ENCODE results near the gene TBCD.

The TBCD gene

GRCh38 chr17:82949361-82949760 is 197.5 kb downstream of the TBCD start:
- Histone ChIP-seq H3K4me3 (ENCODE audit: insufficient read depth, low read length, poor library complexity, severe bottlenecking) (no peak overlapping the region), H3K79me2 (ENCODE audit: insufficient read depth, low read length) (no peaks in the 10 kb centered on the region), H3K36me3 (ENCODE audit: low read length) (peaks cover 12% of the 10 kb centered on the region), H3K9me2 (replicated peaks; ENCODE audit: insufficient read depth, low read length) (no peaks in the 10 kb centered on the region), H3K27ac (ENCODE audit: low read depth, low read length) (no peak overlapping the region), H3K27me3 (ENCODE audit: low read length) (no peaks in the 10 kb centered on the region), H3K9me3 (ENCODE audit: insufficient read depth, low read length) (peaks cover 19% of the 10 kb centered on the region), H4K20me1 (ENCODE audit: low read depth, low read length) (no peaks in the 10 kb centered on the region), H3F3A (ENCODE audit: insufficient read depth) (no peaks in the 10 kb centered on the region), H3K4me2 (ENCODE audit: low read depth, low read length, poor library complexity, severe bottlenecking) (no peak overlapping the region), H3K9ac (ENCODE audit: low read length) (no peak overlapping the region), H2AFZ (ENCODE audit: low read depth, low read length, severe bottlenecking) (no peak overlapping the region)
- TF ChIP-seq EZH2phosphoT487 (conservative IDR thresholded peaks at IDR 0.05; ENCODE audit: low read length) (no peak), CTCF (IDR thresholded peaks at IDR 0.05; ENCODE audit: insufficient read depth, low read length, poor library complexity, severe bottlenecking) (no peak)

GRCh38 chr17:82949984-82950383 is 198.1 kb downstream of the TBCD start:
- H3K36me3 ChIP-seq (ENCODE audit: low read length), result peaks cover 9% of the 10 kb centered on the region
- H3K4me3 ChIP-seq (ENCODE audit: insufficient read depth, low read length, poor library complexity, severe bottlenecking), result no peak overlapping the region
- no peak overlapping the region for H3K4me2 ChIP-seq (ENCODE audit: low read depth, low read length, poor library complexity, severe bottlenecking)
- H3K9me2 ChIP-seq (replicated peaks; ENCODE audit: insufficient read depth, low read length), result no peaks in the 10 kb centered on the region
- H3K79me2 ChIP-seq (ENCODE audit: insufficient read depth, low read length), result no peaks in the 10 kb centered on the region
- TF ChIP-seq EZH2phosphoT487 (conservative IDR thresholded peaks at IDR 0.05; ENCODE audit: low read length) (no peak), CTCF (IDR thresholded peaks at IDR 0.05; ENCODE audit: insufficient read depth, low read length, poor library complexity, severe bottlenecking) (no peak)
- H2AFZ ChIP-seq (ENCODE audit: low read depth, low read length, severe bottlenecking), result no peak overlapping the region
- no peaks in the 10 kb centered on the region for H4K20me1 ChIP-seq (ENCODE audit: low read depth, low read length)
- no peaks in the 10 kb centered on the region for H3K27me3 ChIP-seq (ENCODE audit: low read length)
- peaks cover 13% of the 10 kb centered on the region for H3K9me3 ChIP-seq (ENCODE audit: insufficient read depth, low read length)
- no peaks in the 10 kb centered on the region for H3F3A ChIP-seq (ENCODE audit: insufficient read depth)
- H3K9ac ChIP-seq (ENCODE audit: low read length), result no peak overlapping the region
- no peak overlapping the region for H3K27ac ChIP-seq (ENCODE audit: low read depth, low read length)

GRCh38 chr17:82950525-82951102 is 198.7 kb downstream of the TBCD start:
- H3K9me3 ChIP-seq (ENCODE audit: insufficient read depth, low read length), result peaks cover 7% of the 10 kb centered on the region
- no peaks in the 10 kb centered on the region for H4K20me1 ChIP-seq (ENCODE audit: low read depth, low read length)
- no peaks in the 10 kb centered on the region for H3K9me2 ChIP-seq (replicated peaks; ENCODE audit: insufficient read depth, low read length)
- H3K36me3 ChIP-seq (ENCODE audit: low read length), result peaks cover 3% of the 10 kb centered on the region; the same call in 1 of the 2 replicates
- no peak overlapping the region for H3K4me2 ChIP-seq (ENCODE audit: low read depth, low read length, poor library complexity, severe bottlenecking)
- H3K27ac ChIP-seq (ENCODE audit: low read depth, low read length), result no peak overlapping the region
- no peak overlapping the region for H2AFZ ChIP-seq (ENCODE audit: low read depth, low read length, severe bottlenecking)
- H3K4me3 ChIP-seq (ENCODE audit: insufficient read depth, low read length, poor library complexity, severe bottlenecking), result no peak overlapping the region
- no peaks in the 10 kb centered on the region for H3K79me2 ChIP-seq (ENCODE audit: insufficient read depth, low read length)
- H3K9ac ChIP-seq (ENCODE audit: low read length), result no peak overlapping the region
- no peaks in the 10 kb centered on the region for H3K27me3 ChIP-seq (ENCODE audit: low read length)
- H3F3A ChIP-seq (ENCODE audit: insufficient read depth), result no peaks in the 10 kb centered on the region
- TF ChIP-seq EZH2phosphoT487 (conservative IDR thresholded peaks at IDR 0.05; ENCODE audit: low read length) (no peak), CTCF (IDR thresholded peaks at IDR 0.05; ENCODE audit: insufficient read depth, low read length, poor library complexity, severe bottlenecking) (no peak)
